Mesenchymal stem cell (in vitro differentiated cells and primary cell): ENCODE results near the gene CYTL1.
"Not testable (repeated sequence)": the region's sequence is repeated elsewhere in the genome, so short reads cannot be mapped to it uniquely, and the experiment has no call there.

Source experiments
- DNase-seq: peaks from one replicate; pipeline ENCODE4 v3.0.0-alpha.2; 2013
- H2AFZ ChIP-seq: one replicate; pipeline ENCODE4 v1.6.1; 2013; ENCODE audit warnings: low read depth, mild to moderate bottlenecking, control low read depth, inconsistent platforms, low read length, moderate library complexity
- H2AK5ac ChIP-seq: 2 replicates; pipeline ENCODE4 v1.6.1; 2013; ENCODE audit warnings: low read length, moderate library complexity, mild to moderate bottlenecking, inconsistent platforms; ENCODE audit not compliant: severe bottlenecking
- H2BK120ac ChIP-seq: one replicate; pipeline ENCODE4 v1.6.1; 2013; ENCODE audit warnings: low read depth, mild to moderate bottlenecking, inconsistent platforms, low read length, moderate library complexity
- H2BK12ac ChIP-seq, 2 experiments: one replicate each; pipeline ENCODE4 v1.6.1; 2013; ENCODE audit warnings: inconsistent platforms in 2 of 2, low read length in 2 of 2, mild to moderate bottlenecking in 2 of 2, moderate library complexity in 2 of 2, control low read depth in 1 of 2
- H2BK15ac ChIP-seq: one replicate; pipeline ENCODE4 v1.6.1; 2013; ENCODE audit warnings: mild to moderate bottlenecking, low read depth, inconsistent platforms; ENCODE audit not compliant: poor library complexity, severe bottlenecking
- H2BK5ac ChIP-seq: 2 replicates; pipeline ENCODE4 v1.6.1; 2013; ENCODE audit warnings: low read depth, mild to moderate bottlenecking, low read length, control low read depth, inconsistent platforms; ENCODE audit not compliant: poor library complexity, severe bottlenecking
- H3K14ac ChIP-seq, 2 experiments: one replicate each; pipeline ENCODE4 v1.6.1; 2013; ENCODE audit warnings: inconsistent platforms in 2 of 2, low read length in 2 of 2, control low read depth in 1 of 2, mild to moderate bottlenecking in 1 of 2, moderate library complexity in 1 of 2
- H3K18ac ChIP-seq, 2 experiments: one replicate each; pipeline ENCODE4 v1.6.1; 2013; ENCODE audit warnings: inconsistent platforms in 2 of 2, low read length in 2 of 2, control low read depth in 1 of 2, low read depth in 1 of 2, mild to moderate bottlenecking in 1 of 2
- H3K23ac ChIP-seq, 2 experiments: one replicate each; pipeline ENCODE4 v1.6.1; 2013; ENCODE audit warnings: inconsistent platforms in 2 of 2, low read length in 2 of 2, mild to moderate bottlenecking in 2 of 2, moderate library complexity in 2 of 2, control low read depth in 1 of 2
- H3K27ac ChIP-seq: 2 replicates; pipeline ENCODE4 v1.5.1; 2013; ENCODE audit warnings: mild to moderate bottlenecking, moderate library complexity, low read length, control low read depth, inconsistent platforms; ENCODE audit not compliant: poor library complexity, severe bottlenecking
- H3K27me3 ChIP-seq, 2 experiments: 2 replicates each; pipeline versions ENCODE4 v1.6.1 to v1.7.0; 2013; ENCODE audit warnings: low read length in 2 of 2, mild to moderate bottlenecking in 2 of 2, moderate library complexity in 2 of 2, control low read depth in 1 of 2, inconsistent platforms in 1 of 2; ENCODE audit not compliant: control insufficient read depth in 1 of 2, insufficient read depth in 1 of 2
- H3K36me3 ChIP-seq, 2 experiments: 2 replicates each; pipeline versions ENCODE4 v1.6.1 to v1.7.0; 2013; ENCODE audit warnings: low read length in 2 of 2, control low read depth in 1 of 2, inconsistent platforms in 1 of 2, low read depth in 1 of 2, mild to moderate bottlenecking in 1 of 2; ENCODE audit not compliant: insufficient read depth in 2 of 2, control insufficient read depth in 1 of 2
- H3K4ac ChIP-seq, 2 experiments: one replicate each; pipeline ENCODE4 v1.6.1; 2013; ENCODE audit warnings: inconsistent platforms in 2 of 2, low read length in 2 of 2, mild to moderate bottlenecking in 2 of 2, moderate library complexity in 2 of 2, control low read depth in 1 of 2, low read depth in 1 of 2
- H3K4me1 ChIP-seq: 2 replicates; pipeline ENCODE4 v1.6.1; 2013; ENCODE audit warnings: low read depth, low read length, control low read depth; ENCODE audit not compliant: control insufficient read depth, insufficient read depth
- H3K4me2 ChIP-seq: 2 replicates; pipeline ENCODE4 v1.6.1; 2013; ENCODE audit warnings: low read length, mild to moderate bottlenecking, inconsistent platforms; ENCODE audit not compliant: poor library complexity, severe bottlenecking
- H3K4me3 ChIP-seq, 2 experiments: 2 replicates each; pipeline versions ENCODE4 v1.5.1 to v1.7.0; 2013; ENCODE audit warnings: low read length in 2 of 2, mild to moderate bottlenecking in 2 of 2, control low read depth in 1 of 2, low read depth in 1 of 2; ENCODE audit not compliant: insufficient read depth in 1 of 2
- H3K79me1 ChIP-seq: replicated peaks from 2 replicates; pipeline ENCODE4 v1.6.1; 2013; ENCODE audit warnings: mild to moderate bottlenecking, control low read depth, low read length, inconsistent platforms; ENCODE audit not compliant: poor library complexity, severe bottlenecking
- H3K9ac ChIP-seq: 2 replicates; pipeline ENCODE4 v1.7.0; 2013; ENCODE audit warnings: mild to moderate bottlenecking, low read length, moderate library complexity
- H3K9me3 ChIP-seq: 2 replicates; pipeline ENCODE4 v1.7.0; 2013; ENCODE audit warnings: mild to moderate bottlenecking, low read length; ENCODE audit not compliant: control insufficient read depth
- H4K8ac ChIP-seq: one replicate; pipeline ENCODE4 v1.6.1; 2013; ENCODE audit warnings: inconsistent platforms, mild to moderate bottlenecking, low read length, moderate library complexity
- H4K91ac ChIP-seq: one replicate; pipeline ENCODE4 v1.6.1; 2013; ENCODE audit warnings: mild to moderate bottlenecking, low read length, inconsistent platforms
- WGBS: methylation state at CpG from one replicate; pipeline ENCODE4 v1.1.7; 2013; ENCODE audit warnings: mixed read lengths; 5-methylcytosine and 5-hydroxymethylcytosine counted together

Gene CYTL1

GRCh38 chr4:5012244-5012898 lies 6.9 kb downstream of the CYTL1 start:
- Histone ChIP-seq H2AFZ (no peak overlapping the region), H2AK5ac (no peak overlapping the region), H4K91ac (no peak overlapping the region), H3K36me3 (no peaks in the 10 kb centered on the region), H2BK5ac (no peak overlapping the region), H2BK12ac (no peak overlapping the region), H2BK120ac (no peak overlapping the region), H4K8ac (no peak overlapping the region), H3K79me1 (peaks cover 5% of the 10 kb centered on the region), H3K9ac (no peak overlapping the region), H3K4me2 (no peak overlapping the region), H3K4me1 (no peaks in the 10 kb centered on the region), H3K4me3 (no peak overlapping the region), H3K9me3 (no peaks in the 10 kb centered on the region), H2BK15ac (no peak overlapping the region), H3K4ac (no peak overlapping the region), H3K18ac (no peak overlapping the region), H3K27ac (no peak overlapping the region), H3K27me3 (peaks cover 6 to 48% of the 10 kb centered on the region in 2 experiments), H3K14ac (no peak overlapping the region), H3K23ac (no peak overlapping the region)
- WGBS = 90% methylated on average over 5 of the region's 5 CpGs
- DNase-seq = no peak

DNA sequence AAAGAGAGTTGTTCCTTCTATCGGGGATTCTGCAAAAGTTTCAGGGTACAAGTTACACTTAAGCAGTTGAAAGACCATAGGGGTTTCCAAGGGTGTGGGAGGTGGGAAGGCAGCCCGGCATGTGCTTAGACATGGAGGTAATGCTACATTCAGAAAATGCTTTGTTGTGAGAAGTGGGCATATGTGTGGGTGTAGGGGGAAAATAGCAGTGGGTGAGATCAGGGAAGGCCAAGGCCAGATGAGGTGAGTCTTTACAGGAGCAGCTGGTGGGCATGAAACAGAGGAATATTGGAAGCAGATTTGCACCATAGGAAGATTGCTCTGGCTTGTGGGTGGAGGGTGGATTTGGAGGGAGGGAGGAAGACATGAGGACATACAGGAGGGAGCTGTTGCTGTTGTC lies 8.3 kb downstream of the CYTL1 start:
- no peak overlapping the region for H3K4me2 ChIP-seq
- H3K9me3 ChIP-seq = no peaks in the 10 kb centered on the region
- no peak overlapping the region for H3K4me3 ChIP-seq
- H3K79me1 ChIP-seq = no peaks in the 10 kb centered on the region
- no peak for DNase-seq
- no peak overlapping the region for H3K9ac ChIP-seq
- H3K36me3 ChIP-seq = no peaks in the 10 kb centered on the region
- H4K8ac ChIP-seq = no peak overlapping the region
- peaks cover 6 to 37% of the 10 kb centered on the region in 2 experiments for H3K27me3 ChIP-seq
- no peak overlapping the region for H2BK120ac ChIP-seq
- WGBS = 95% methylated on average over 2 of the region's 2 CpGs
- no peak overlapping the region for H2BK5ac ChIP-seq
- H2BK15ac ChIP-seq = no peak overlapping the region
- no peak overlapping the region for H3K27ac ChIP-seq
- no peak overlapping the region for H3K4ac ChIP-seq
- no peak overlapping the region for H2BK12ac ChIP-seq
- no peak overlapping the region for H3K14ac ChIP-seq
- H3K4me1 ChIP-seq = no peaks in the 10 kb centered on the region
- H4K91ac ChIP-seq = no peak overlapping the region
- H2AK5ac ChIP-seq = no peak overlapping the region
- no peak overlapping the region for H3K23ac ChIP-seq
- no peak overlapping the region for H2AFZ ChIP-seq
- H3K18ac ChIP-seq = no peak overlapping the region

- H2AFZ ChIP-seq = no peak overlapping the region
- no peak for DNase-seq
- no peaks in the 10 kb centered on the region for H3K9me3 ChIP-seq
- no peak overlapping the region for H2BK120ac ChIP-seq
- no peak overlapping the region for H3K4ac ChIP-seq
- no peak overlapping the region for H3K4me2 ChIP-seq
- H3K14ac ChIP-seq = no peak overlapping the region
- H3K9ac ChIP-seq = no peak overlapping the region
- H3K18ac ChIP-seq = no peak overlapping the region
- H2BK12ac ChIP-seq = no peak overlapping the region
- H3K23ac ChIP-seq = no peak overlapping the region
- WGBS = 79% methylated on average over 3 of the region's 3 CpGs
- H2AK5ac ChIP-seq = no peak overlapping the region
- no peak overlapping the region for H4K91ac ChIP-seq
- H3K36me3 ChIP-seq = no peaks in the 10 kb centered on the region
- no peak overlapping the region for H2BK5ac ChIP-seq
- no peak overlapping the region for H4K8ac ChIP-seq
- H3K79me1 ChIP-seq = no peaks in the 10 kb centered on the region
- H3K4me1 ChIP-seq = no peaks in the 10 kb centered on the region
- H3K27me3 ChIP-seq = peaks cover 7 to 38% of the 10 kb centered on the region in 2 experiments
- no peak overlapping the region for H3K27ac ChIP-seq
- H3K4me3 ChIP-seq = no peak overlapping the region
- H2BK15ac ChIP-seq = no peak overlapping the region
Observed at GRCh38 chr4:5009796-5010195, 9.5 kb downstream of the CYTL1 start.

GRCh38 chr4:5006932-5007331 lies 12.3 kb downstream of the CYTL1 start:
- not testable (repeated sequence) for H3K36me3 ChIP-seq, H4K8ac ChIP-seq, H2BK5ac ChIP-seq, H2BK120ac ChIP-seq, H3K4me3 ChIP-seq, H3K4me2 ChIP-seq, H3K4ac ChIP-seq, H3K14ac ChIP-seq, H3K9me3 ChIP-seq, H3K27ac ChIP-seq, H3K23ac ChIP-seq, H2AK5ac ChIP-seq, H2BK12ac ChIP-seq, H3K9ac ChIP-seq, H3K18ac ChIP-seq, H2AFZ ChIP-seq, H3K4me1 ChIP-seq, H3K79me1 ChIP-seq, DNase-seq, H2BK15ac ChIP-seq, H4K91ac ChIP-seq
- H3K27me3 ChIP-seq = peaks cover 30 to 44% of the 10 kb centered on the region in 2 experiments
- 68% methylated on average over 6 of the region's 11 CpGs for WGBS
